GM04503 (cell line): ENCODE measurements around the gene FIGNL2.
"Not testable (repeated sequence)": the region's sequence is repeated elsewhere in the genome, so short reads cannot be mapped to it uniquely, and the experiment has no call there.

Experiments used
- DNase-seq: peaks from one replicate; pipeline ENCODE4 v3.0.0-alpha.2; 2012; ENCODE audit warnings: low read depth

FIGNL2 gene, protein sequence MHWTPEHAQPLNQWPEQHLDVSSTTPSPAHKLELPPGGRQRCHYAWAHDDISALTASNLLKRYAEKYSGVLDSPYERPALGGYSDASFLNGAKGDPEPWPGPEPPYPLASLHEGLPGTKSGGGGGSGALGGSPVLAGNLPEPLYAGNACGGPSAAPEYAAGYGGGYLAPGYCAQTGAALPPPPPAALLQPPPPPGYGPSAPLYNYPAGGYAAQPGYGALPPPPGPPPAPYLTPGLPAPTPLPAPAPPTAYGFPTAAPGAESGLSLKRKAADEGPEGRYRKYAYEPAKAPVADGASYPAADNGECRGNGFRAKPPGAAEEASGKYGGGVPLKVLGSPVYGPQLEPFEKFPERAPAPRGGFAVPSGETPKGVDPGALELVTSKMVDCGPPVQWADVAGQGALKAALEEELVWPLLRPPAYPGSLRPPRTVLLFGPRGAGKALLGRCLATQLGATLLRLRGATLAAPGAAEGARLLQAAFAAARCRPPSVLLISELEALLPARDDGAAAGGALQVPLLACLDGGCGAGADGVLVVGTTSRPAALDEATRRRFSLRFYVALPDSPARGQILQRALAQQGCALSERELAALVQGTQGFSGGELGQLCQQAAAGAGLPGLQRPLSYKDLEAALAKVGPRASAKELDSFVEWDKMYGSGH

DNA sequence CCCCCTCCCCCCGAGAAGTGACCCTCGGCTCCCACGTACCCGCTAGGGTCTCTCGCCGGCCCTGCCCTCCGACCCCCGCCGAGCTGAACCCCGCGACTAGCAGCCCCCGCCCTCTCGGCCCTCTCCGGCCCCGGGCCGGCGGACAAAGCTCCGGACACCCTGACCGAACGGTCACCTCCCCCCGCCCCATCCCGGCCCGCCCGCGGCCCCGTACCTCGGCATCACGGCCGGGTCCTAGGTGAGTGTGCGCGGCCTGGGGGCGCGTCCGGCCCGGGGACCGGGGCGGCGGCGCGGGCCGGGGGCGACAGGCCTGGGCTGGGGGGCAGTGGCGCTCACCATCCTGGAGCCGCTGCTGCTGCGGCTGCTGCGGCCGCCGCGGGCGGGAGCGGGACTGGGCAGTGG is at the start of gene FIGNL2:
TSS of gene FIGNL2 (minus strand) at position 393 of the 402 bp plus-strand sequence. CDS start 26,305 bp downstream, outside the sequence.
- no peak for DNase-seq

DNA sequence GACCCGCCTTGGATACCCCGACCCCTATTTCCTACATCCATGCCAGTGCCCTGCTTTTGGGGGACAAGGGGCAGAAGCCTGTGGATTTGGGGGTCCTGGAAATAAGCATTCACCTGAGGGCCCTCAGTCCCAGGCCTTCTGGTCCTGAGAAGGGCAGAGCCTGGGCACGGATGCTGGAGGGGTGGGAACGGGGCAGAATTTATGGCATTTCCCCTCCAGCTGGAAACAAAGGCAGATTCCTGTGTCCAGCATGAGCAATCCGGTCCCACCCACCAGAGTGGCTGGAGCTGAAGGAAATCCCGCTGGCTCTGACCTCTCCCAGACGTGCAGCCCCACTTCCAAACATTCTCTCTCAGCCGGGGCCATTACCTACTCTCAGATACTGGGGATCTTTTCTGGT is 48.7 kb upstream of the FIGNL2 start:
- DNase-seq, result no peak

DNA sequence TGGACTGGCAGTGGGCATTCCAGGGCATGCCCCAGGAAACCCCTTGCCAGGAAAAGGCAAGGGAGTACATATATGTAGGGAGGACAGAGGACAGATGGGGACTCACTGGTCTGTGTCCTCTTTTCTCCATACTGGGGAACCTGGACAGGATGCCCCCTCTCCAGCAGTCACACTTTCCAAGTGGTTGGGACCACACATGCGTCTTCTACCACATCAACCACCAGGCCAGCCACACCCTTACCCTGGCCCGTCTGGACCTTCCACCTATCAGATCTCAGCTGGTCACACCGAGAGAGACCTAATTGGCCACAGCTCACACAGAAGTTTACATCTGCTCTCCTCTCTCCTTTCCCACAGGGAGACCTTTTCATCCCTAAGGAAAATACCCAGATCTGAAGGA is 47.7 kb upstream of the FIGNL2 start:
- no peak for DNase-seq

DNA sequence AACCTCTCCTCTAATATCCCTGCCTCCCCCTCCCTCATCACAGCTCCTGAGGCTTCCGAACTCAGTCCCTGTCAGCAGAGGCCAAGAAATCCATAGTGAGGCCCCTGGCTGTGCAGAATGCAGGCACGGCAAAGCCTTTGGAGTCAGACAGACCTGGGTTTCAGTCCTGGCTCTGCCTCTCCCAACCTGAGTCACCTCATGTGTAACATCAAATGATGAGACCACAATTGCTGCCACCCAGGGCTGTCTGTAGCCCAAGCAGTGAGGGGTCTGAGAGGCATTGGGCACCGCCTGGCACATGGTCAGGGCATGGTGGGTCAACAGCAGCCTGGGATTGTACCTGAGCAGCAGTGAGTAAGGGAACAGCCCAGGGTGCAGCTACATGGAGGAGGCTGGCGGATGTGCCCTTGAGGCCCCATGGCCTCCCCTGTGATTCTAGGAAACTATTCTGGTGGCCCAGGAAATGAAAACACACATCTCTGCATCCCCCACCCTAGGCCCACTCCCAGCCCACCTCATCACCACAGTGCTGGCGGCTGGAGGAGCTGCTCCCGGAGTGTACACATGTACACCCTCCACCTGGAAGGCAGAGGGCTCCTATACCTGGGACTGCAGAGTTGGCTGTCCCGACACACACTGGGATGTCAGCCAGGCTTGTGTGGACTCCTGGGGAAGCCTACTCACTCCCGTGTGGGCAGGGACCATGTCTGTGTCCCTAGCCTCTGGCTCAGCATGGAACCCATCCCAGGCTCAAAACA is 47.0 kb upstream of the FIGNL2 start:
- DNase-seq, result no peak

DNA sequence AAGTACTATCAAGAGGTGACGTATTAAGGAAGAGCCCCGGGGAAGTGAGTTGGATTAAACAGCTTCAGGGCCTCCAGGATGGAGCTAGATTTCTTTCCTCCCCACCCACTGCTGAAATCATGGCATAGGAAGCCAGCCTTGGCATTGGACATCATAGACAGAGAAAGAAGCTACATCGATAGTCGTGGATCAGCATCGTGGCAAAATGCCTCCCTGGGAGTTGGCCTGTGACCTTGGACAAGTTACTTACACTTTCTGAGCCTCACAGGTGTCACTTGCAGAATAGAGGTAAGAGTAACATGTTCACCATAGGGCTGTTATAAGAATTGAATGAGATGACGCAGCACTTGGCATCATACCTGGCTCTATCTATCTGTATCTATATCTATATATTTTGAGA is 45.3 kb upstream of the FIGNL2 start:
- no peak for DNase-seq

DNA sequence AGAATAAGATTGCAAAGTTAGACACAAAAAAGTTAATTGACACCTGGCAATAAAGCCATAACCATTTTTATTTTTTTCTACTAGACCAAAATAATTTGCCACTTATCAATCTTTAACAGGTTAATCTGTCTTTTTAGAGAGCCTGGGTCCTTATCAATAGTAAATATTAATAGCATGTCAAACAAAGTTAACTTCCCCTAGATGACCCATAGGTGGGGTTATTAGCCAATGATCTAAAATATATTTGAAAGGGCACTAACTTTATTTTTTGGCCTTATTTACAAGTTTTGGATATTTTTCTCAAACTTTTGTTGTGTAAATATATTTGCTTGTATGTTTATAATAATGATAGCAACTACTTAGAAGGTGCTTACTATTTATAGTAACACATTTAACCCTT is 43.3 kb upstream of the FIGNL2 start:
- no peak for DNase-seq

DNA sequence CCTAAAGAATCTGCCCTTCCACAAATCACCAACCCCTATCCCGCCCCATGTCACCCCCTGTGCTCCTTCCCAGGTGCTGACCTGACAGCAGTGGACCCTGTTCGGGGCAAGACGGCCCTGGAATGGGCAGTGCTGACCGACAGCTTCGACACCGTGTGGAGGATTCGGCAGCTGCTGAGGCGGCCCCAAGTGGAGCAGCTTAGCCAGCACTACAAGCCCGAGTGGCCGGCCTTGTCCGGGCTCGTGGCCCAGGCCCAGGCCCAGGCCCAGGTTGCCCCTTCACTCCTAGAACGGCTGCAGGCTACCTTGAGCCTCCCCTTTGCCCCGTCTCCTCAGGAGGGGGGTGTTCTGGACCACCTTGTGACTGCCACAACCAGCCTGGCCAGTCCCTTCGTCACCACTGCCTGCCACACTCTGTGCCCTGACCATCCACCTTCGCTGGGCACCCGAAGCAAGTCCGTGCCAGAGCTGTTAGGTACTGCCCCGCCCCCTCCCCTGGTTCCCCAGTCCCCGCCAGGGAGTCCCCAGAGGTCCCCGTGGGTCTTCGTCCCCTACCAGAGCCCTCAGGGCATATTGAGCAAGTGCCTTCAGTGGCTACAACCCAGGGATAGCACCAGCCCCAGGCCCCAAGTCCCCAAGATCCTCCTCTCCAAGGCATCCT is 42.1 kb upstream of the FIGNL2 start:
- DNase-seq, result no peak

DNA sequence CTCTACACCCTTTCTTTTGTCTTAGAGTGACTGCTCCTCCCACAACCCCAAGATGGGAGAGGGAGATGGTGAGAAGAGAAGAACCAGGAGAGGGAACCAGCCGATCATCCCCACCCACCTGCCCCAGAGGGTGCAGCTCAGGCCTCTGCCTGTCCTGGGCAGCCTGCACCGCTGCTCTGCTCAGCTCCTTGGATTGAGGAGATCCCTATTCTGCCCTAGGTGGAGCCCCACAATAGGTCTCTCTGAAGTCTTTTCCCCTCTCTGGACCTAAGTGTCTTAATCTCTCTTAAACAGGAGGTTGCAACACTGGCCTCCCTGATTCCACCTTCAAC is 41.6 kb upstream of the FIGNL2 start:
- DNase-seq, result no peak

DNA sequence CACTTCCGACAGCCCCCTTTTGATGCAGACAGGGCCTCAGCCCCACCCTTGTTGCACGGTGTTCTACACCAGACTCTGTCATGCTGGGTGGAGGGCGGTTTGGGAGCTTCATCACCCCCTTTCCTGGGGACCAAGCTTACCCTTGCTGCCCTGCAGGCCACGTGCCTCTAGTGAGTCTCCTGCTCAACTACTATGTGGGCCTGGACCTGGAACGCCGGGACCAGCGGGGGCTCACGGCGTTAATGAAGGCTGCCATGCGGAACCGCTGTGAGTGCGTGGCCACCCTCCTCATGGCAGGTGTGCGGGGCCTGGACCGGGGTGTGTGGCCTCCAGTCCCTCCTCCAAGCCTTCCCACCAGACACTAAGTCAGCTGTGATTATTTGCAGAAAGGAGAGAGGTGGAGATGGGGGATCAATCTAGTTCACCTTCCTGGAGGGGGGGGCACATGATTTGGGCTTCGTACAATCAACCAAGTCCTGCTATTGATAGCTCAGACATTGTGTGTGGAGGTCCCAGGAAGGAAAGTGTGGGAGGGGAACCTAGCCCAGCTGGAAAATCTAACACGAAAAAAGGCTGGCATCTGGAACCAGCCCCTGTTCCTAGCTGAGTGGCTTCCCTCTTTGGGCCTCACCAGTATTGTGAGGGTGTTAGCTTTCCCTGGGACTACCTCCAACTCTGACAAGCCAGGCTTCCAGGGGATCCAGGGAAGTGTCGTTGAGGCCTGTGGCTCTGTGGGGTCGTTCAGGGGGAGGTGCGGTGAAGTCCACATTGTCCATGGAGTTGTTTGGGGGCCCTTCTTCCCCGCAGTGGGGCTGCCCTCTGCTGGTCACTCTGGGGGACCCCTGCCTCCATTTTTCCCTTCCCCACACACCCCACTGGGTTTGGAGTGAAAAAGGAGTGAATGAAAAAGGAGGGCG is 41.0 kb upstream of the FIGNL2 start:
- no peak for DNase-seq

DNA sequence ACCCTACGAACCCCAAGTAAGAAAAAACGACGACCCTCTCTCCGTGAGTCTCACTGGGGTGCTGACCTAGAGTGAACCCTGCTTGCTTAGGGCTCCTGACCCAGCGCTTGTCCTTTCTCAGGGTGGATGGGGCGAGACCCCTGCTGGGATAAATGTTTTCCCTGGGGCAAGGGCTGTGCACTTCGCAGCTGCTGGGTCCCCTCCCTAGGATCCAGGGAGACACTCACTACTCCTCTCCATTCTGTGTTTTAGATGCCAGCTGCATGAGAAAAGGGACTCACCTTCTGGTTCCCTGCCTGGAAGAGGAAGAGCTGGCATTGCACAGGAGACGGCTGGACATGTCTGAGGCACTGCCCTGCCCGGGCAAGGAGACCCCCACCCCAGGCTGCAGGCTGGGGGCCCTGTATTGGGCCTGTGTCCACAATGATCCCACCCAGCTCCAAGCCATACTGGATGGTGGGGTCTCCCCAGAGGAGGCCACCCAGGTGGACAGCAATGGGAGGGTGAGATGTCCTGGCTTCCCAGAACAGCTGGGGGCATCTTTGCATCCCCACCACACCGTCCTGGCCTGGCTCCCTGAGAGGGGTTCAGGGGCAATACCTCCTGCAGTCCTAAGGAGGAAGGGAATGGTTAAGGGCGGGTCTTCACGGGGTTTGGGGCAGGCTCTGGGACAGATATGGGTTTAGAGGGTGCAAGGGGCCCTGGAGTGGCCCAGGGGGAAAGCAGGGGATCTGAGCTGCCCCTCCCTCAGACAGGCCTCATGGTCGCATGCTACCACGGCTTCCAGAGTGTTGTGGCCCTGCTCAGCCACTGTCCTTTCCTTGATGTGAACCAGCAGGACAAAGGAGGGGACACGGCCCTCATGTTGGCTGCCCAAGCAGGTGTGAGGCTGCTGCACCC is 40.0 kb upstream of the FIGNL2 start:
- DNase-seq, result no peak

DNA sequence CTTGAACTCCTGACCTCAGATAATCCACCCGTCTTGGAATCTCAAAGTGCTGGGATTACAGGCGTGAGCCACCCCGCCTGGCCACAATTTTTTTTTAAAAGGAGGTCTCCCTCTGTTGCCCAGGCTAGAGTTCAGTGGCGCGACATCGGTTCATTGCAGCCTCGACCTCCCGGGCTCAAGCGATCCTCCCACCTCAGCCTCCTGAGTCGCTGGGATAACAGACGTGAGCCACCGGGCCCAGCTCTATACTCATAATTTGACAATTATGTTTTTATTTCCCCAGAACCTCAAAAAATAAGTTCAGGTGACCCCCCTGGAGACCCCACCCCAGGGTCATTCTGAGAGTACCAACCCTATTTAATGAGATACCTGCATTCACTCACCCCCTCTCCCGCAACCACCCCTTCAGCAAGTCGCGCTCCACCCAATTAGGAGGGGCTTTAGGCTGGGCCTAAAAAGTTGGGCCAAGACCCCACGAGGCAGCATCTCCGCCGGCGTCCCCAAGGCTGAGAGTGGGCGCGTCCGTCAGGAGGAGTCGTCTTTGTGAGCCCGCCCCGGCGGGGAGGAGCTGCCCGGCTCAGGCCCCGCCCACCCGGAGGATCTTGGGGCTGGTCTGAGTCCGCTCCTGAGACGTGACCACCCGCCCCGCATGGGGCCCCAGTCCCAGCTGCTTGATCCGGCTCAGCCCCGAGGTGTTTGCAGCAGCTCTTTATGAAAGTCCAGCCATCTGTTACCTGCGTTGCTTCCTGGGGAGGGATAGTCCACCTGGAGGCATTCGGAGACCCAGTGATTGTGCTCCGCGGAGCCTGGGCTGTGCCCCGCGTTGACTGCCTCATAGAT is 39.2 kb upstream of the FIGNL2 start, which contains the start of gene ANKRD33:
TSS of gene ANKRD33 (plus strand) at position 628 of the 840 bp plus-strand sequence. CDS start at position 712, 84 bp downstream.
- DNase-seq, result no peak

DNA sequence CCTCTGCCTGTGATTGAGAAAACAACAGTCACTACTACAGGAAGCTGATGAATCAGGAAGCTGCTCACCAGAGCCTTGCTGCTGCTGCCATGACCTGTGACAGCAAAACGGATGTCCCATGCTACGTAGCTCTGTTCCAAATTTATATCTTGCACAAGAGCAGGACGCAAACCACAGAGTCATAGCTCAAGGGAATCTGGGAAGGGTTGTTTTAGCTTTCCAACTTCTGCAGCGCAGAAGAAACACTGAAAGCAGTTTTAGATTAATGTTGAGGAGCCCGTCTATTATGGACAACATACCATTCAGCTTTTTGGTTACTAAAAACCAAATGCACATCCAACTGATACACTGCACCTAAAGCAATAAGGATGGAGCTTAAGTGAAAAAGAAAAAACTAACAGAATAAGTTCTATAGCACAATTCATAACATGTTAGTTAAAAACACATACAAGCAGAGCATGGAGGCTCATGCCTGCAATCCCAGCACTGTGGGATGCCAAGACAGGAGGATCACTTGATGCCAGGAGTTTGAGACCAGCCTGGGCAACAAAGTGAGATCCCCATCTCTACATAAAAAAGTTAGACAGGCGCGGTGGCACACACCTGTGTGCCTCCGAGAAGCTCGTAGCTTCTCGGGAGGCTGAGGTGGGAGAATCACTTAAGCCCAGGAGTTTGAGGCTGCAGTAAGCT is 37.6 kb upstream of the FIGNL2 start:
- peak; percentile 91 for DNase-seq

DNA sequence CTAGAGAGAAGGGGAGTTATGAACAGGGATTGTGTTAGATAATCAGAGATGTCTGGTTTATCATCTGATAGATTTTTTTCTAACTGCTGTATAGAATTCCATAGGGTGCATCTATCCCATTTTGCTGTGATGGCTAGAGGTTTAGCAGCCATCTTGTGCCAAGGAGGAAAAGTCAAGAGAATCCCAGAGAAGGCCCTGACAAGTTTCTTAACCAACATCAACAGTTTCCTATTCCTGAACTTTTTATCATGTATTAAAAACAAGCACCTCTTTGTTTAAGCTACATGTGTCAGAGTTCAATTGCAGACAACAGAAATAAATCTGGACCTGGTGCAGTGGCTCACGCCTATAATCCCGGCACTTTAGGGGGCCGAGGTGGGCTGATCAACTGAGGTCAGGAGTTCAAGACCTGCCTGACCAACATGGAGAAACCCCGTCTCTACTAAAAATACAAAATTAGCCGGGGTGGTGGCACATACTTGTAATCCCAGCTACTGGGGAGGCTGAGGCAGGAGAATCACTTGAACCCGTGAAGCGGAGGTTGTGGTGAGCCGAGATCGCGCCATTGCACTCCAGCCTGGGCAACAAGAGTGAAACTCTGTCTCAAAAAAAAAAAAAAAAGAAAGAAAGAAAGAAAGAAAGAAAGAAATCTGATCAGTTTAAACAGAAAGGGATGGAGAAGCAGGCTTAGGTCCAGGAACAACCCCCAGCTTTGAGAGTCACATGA is 36.9 kb upstream of the FIGNL2 start:
- DNase-seq, result not testable (repeated sequence)

DNA sequence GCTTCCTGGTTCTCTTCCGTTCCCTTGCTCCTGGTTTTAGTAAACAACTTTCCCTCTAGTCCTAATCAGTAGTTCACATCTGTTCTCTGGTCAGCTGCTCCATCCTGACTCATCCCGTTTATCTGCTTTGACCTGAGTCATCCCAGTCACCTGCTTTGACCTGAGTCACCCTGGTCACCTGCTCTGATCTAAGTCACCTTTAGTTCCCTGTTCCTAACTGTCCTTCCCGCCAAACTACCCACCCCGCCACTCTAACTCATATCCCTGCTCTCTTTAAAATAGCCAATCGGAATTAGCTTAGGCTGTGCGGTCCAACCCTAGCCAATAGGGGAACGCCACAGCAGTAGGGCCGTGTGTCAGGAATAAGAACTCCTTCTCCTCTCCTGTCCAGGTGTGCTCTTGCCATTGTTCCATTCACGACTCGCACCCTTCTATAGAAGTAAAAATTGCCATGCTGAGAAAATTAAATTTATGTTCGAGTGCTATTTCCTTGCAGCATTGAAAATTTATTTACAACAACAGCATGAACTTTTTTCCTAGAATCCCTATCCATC is 36.2 kb upstream of the FIGNL2 start:
- DNase-seq, result no peak

DNA sequence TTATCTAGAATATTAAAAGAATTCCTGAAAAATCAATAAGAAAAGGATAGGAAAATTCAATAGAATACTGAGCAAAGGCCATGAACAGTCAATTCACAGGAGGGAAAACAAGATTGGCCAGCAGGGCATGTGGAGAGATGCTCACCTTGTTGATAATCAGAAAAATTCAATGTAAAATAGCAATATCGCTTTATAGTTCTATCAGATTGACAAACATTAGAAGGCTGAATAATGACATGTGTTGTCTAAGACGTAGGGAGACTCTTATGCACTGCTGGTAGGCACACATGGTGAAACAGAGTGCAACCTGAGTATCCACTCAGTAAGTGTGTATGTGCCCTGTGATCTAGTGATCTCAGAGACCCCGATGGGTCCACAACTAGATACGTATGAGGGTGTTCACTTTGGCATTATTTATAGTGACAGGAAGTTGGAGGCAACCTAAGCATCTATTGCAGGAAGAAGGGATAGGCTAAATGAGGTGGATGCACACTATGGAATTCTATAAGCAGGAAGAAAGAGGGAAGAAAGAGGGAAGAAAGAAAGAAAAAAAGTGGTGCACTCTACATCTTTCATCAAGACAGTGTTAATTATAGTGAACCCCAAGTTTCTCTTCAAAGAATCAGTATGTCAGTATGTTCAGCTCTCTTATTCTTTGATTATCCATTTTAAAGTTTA is 35.6 kb upstream of the FIGNL2 start:
- no peak for DNase-seq

DNA sequence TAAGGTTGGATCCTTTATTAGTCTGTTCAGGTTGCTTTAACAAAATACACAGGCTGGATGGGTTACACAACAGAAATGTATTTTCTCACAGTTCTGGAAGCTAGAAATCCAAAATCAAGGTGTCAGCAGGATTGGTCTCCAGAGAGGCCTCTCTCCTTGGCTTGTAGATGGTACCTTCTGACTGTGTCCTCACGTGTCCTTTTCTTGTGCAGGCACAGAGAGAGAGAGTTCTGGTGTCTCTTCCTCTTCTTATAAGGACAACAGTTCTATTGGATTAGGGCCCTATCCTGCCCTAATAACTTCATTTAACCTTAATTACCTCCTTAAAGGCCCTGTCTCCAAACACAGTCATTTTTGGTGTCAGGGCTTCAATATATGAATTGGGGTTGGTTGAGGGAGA is 34.8 kb upstream of the FIGNL2 start:
- no peak for DNase-seq

DNA sequence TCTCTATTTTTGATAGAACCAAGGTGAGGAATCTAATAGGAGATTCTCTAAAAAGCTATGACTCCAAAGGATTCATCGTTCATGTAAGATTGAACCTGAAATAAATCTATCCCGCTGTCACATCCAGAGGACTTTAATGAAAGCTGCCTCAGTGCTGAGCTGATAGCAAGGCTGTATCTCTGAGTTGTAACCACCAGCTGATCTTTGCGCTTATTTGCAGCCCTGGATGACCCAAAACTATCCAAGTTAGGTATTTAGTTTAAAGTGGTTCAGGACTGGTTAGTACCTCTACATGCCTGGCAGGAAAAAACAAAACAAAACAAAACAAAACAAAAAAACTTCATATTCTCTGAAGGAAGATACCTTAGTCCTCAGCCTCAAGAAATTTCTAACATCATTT is 30.6 kb upstream of the FIGNL2 start:
- DNase-seq, result no peak
